Uterus (tissue), 2 donors: ENCODE data around the gene B3GNT8.
"Not testable (repeated sequence)": the region's sequence is repeated elsewhere in the genome, so short reads cannot be mapped to it uniquely, and the experiment has no call there.

Experiments used
- POLR2A ChIP-seq, 2 donors: fragments of 450-650 bp; IDR thresholded peaks; one replicate each; pipeline ENCODE4 v1.6.1; 2016; ENCODE audit warnings: antibody characterized with exemption in 2 of 2, mild to moderate bottlenecking in 1 of 2, moderate library complexity in 1 of 2
- TF ChIP-seq, protein P1 (sequence below), 4 experiments: fragments of 200-600 bp in 2 of 4; fragments of 450-650 bp in 2 of 4; sonication (generic) in 2 of 4; IDR thresholded peaks; one replicate each; pipeline ENCODE4 v1.5.1; 2016 to 2019; ENCODE audit warnings: antibody characterized with exemption in 4 of 4, mild to moderate bottlenecking in 2 of 4, moderate library complexity in 1 of 4

DNA sequence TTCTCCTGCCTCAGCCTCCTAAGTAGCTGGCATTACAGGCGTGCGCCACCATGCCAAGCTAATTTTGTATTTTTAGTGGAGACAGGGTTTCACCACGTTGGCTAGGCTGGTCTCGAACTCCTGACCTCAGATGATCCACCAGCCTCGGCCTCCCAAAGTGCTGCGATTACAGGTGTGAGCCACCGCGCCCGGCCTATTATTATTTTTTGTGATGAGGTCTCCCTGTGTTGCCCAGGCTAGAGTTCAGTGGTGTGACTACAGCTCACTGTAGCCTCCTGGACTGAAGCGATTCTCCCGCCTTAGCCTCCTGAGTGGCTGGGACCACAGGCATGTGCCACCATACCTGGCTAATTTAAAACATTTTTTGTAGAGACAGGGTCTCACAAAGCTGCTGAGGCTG is 8.2 kb upstream of the B3GNT8 start:
- TF ChIP-seq, protein P1, sequence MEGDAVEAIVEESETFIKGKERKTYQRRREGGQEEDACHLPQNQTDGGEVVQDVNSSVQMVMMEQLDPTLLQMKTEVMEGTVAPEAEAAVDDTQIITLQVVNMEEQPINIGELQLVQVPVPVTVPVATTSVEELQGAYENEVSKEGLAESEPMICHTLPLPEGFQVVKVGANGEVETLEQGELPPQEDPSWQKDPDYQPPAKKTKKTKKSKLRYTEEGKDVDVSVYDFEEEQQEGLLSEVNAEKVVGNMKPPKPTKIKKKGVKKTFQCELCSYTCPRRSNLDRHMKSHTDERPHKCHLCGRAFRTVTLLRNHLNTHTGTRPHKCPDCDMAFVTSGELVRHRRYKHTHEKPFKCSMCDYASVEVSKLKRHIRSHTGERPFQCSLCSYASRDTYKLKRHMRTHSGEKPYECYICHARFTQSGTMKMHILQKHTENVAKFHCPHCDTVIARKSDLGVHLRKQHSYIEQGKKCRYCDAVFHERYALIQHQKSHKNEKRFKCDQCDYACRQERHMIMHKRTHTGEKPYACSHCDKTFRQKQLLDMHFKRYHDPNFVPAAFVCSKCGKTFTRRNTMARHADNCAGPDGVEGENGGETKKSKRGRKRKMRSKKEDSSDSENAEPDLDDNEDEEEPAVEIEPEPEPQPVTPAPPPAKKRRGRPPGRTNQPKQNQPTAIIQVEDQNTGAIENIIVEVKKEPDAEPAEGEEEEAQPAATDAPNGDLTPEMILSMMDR (IDR thresholded peaks at IDR 0.05), result not testable (repeated sequence)
- TF ChIP-seq POLR2A (IDR thresholded peaks at IDR 0.05), result not testable (repeated sequence)
